ENCODE results near the gene NOS2.
"Not testable (repeated sequence)": the region's sequence is repeated elsewhere in the genome, so short reads cannot be mapped to it uniquely, and the experiment has no call there.

The NOS2 gene

DNA sequence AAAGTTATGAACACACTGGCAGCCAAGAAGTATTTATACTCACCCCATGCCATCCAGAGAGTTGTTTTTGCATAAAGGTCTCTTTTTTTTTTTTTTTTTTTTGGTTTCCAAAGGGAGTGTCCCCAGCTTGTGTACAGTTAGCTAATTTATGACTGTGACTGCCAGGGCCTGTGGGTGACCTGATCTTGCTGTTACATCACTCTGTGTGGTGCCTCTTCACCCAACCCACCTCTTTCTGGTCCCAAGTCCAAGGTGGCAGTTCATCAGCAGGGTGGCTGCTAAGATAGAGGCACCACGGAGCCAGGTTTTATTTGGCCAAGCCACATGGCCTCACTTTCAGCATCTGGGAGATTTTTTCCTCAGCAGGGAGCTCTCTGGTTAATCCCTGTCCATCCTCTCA is at the start of gene NOS2:
Gene NOS2 (minus strand): TSS at position 8 of the 400 bp plus-strand sequence. CDS start 1,720 bp downstream, outside the sequence.
- no peaks in the 10 kb centered on the region for H3K36me3 ChIP-seq (ENCODE audit: low read length)
- no peaks in the 10 kb centered on the region for H3K9me2 ChIP-seq (replicated peaks; ENCODE audit: insufficient read depth, low read length)
- no peaks in the 10 kb centered on the region for H3K27me3 ChIP-seq (ENCODE audit: low read length)
- TF ChIP-seq, protein P1, sequence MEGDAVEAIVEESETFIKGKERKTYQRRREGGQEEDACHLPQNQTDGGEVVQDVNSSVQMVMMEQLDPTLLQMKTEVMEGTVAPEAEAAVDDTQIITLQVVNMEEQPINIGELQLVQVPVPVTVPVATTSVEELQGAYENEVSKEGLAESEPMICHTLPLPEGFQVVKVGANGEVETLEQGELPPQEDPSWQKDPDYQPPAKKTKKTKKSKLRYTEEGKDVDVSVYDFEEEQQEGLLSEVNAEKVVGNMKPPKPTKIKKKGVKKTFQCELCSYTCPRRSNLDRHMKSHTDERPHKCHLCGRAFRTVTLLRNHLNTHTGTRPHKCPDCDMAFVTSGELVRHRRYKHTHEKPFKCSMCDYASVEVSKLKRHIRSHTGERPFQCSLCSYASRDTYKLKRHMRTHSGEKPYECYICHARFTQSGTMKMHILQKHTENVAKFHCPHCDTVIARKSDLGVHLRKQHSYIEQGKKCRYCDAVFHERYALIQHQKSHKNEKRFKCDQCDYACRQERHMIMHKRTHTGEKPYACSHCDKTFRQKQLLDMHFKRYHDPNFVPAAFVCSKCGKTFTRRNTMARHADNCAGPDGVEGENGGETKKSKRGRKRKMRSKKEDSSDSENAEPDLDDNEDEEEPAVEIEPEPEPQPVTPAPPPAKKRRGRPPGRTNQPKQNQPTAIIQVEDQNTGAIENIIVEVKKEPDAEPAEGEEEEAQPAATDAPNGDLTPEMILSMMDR (IDR thresholded peaks at IDR 0.05; ENCODE audit: insufficient read depth, low read length, poor library complexity, severe bottlenecking), result no peak
- no peak for TF ChIP-seq EZH2phosphoT487 (conservative IDR thresholded peaks at IDR 0.05; ENCODE audit: low read length)
- no peak within 1 kb of the TSS for H3K4me3 ChIP-seq (ENCODE audit: insufficient read depth, low read length, poor library complexity, severe bottlenecking)
- H2AFZ ChIP-seq (ENCODE audit: low read depth, low read length, severe bottlenecking), result no peak within 1 kb of the TSS
- no peaks in the 10 kb centered on the region for H3F3A ChIP-seq (ENCODE audit: insufficient read depth)
- H3K27ac ChIP-seq (ENCODE audit: low read depth, low read length), result no peak within 1 kb of the TSS
- no peaks in the 10 kb centered on the region for H3K79me2 ChIP-seq (ENCODE audit: insufficient read depth, low read length)
- no peak within 1 kb of the TSS for H3K4me2 ChIP-seq (ENCODE audit: low read depth, low read length, poor library complexity, severe bottlenecking)
- no peaks in the 10 kb centered on the region for H3K9me3 ChIP-seq (ENCODE audit: insufficient read depth, low read length)
- H4K20me1 ChIP-seq (ENCODE audit: low read depth, low read length), result no peaks in the 10 kb centered on the region
- no peak within 1 kb of the TSS for H3K9ac ChIP-seq (ENCODE audit: low read length)

DNA sequence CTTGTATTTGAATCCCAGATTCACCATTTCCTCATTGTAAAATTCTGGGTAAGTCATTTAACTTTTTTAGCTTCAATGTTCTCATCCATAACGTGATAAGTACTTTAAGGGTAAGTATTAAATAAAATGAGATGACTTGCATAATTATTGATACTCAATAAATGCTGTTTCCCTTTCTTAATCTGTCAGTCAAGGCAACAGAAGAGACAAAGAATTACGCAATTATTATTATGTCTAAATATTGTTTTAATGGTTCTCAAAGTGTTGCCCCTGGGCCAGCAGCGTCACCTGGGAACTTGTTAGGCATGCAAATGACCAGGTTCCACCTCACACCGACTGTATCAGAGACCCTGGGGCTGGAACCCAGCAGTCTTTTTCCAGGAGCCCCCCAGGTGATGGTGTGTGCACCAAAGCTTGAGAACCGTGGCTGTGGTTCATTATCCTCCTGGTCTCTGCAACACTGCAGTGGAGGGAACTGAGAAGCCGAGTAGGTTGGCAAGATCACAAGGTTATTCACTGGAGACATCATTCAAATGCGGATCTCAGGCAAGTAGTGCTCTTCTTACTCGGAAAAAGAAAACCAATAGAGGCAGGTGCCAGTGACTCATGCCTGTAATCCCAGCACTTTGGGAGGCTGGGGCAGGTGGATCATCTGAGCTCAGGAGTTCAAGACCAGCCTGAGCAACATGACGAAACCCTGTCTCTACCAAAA is 49.3 kb upstream of the NOS2 start:
- Histone ChIP-seq H3F3A (ENCODE audit: insufficient read depth) (no peaks in the 10 kb centered on the region), H3K9me3 (ENCODE audit: insufficient read depth, low read length) (no peaks in the 10 kb centered on the region), H3K79me2 (ENCODE audit: insufficient read depth, low read length) (no peaks in the 10 kb centered on the region), H3K27ac (ENCODE audit: low read depth, low read length) (no peak overlapping the region), H3K4me2 (ENCODE audit: low read depth, low read length, poor library complexity, severe bottlenecking) (no peak overlapping the region), H3K9ac (ENCODE audit: low read length) (no peak overlapping the region), H3K9me2 (replicated peaks; ENCODE audit: insufficient read depth, low read length) (no peaks in the 10 kb centered on the region), H3K27me3 (ENCODE audit: low read length) (0 out of 2 replicates have a peak, but pooled peaks cover 3% of the 10 kb centered on the region), H2AFZ (ENCODE audit: low read depth, low read length, severe bottlenecking) (no peak overlapping the region), H3K4me3 (ENCODE audit: insufficient read depth, low read length, poor library complexity, severe bottlenecking) (no peak overlapping the region), H3K36me3 (ENCODE audit: low read length) (no peaks in the 10 kb centered on the region), H4K20me1 (ENCODE audit: low read depth, low read length) (no peaks in the 10 kb centered on the region)
- TF ChIP-seq, protein P1 (IDR thresholded peaks at IDR 0.05; ENCODE audit: insufficient read depth, low read length, poor library complexity, severe bottlenecking), result no peak
- TF ChIP-seq EZH2phosphoT487 (conservative IDR thresholded peaks at IDR 0.05; ENCODE audit: low read length), result no peak

DNA sequence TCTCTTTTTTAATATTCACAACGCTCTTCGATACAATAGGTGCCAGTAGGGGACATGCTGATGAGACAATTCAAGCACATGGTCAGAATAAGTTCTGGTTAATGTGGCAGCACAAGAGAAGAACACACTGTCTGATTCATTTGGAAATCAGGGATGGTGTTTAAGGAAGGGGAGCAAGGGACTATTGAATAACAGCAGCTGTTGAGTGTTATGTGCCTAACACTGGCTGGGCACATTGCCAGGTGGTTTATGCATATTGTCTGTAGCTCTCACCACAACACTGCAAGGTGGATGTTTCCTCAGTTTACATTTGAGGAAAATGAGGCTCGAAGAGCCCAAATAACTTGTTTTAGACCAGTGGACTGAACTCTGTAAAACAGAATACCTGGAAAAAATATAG is 48.6 kb upstream of the NOS2 start:
- no peak overlapping the region for H3K9ac ChIP-seq (ENCODE audit: low read length)
- no peak for TF ChIP-seq EZH2phosphoT487 (conservative IDR thresholded peaks at IDR 0.05; ENCODE audit: low read length)
- TF ChIP-seq, protein P1 (IDR thresholded peaks at IDR 0.05; ENCODE audit: insufficient read depth, low read length, poor library complexity, severe bottlenecking), result no peak
- no peaks in the 10 kb centered on the region for H3K36me3 ChIP-seq (ENCODE audit: low read length)
- no peaks in the 10 kb centered on the region for H4K20me1 ChIP-seq (ENCODE audit: low read depth, low read length)
- H3K27me3 ChIP-seq (ENCODE audit: low read length), result 0 out of 2 replicates have a peak, but pooled peaks cover 3% of the 10 kb centered on the region
- H3K9me2 ChIP-seq (replicated peaks; ENCODE audit: insufficient read depth, low read length), result no peaks in the 10 kb centered on the region
- H3K4me3 ChIP-seq (ENCODE audit: insufficient read depth, low read length, poor library complexity, severe bottlenecking), result no peak overlapping the region
- no peak overlapping the region for H2AFZ ChIP-seq (ENCODE audit: low read depth, low read length, severe bottlenecking)
- no peaks in the 10 kb centered on the region for H3K79me2 ChIP-seq (ENCODE audit: insufficient read depth, low read length)
- no peaks in the 10 kb centered on the region for H3F3A ChIP-seq (ENCODE audit: insufficient read depth)
- H3K9me3 ChIP-seq (ENCODE audit: insufficient read depth, low read length), result no peaks in the 10 kb centered on the region
- H3K27ac ChIP-seq (ENCODE audit: low read depth, low read length), result no peak overlapping the region
- no peak overlapping the region for H3K4me2 ChIP-seq (ENCODE audit: low read depth, low read length, poor library complexity, severe bottlenecking)

DNA sequence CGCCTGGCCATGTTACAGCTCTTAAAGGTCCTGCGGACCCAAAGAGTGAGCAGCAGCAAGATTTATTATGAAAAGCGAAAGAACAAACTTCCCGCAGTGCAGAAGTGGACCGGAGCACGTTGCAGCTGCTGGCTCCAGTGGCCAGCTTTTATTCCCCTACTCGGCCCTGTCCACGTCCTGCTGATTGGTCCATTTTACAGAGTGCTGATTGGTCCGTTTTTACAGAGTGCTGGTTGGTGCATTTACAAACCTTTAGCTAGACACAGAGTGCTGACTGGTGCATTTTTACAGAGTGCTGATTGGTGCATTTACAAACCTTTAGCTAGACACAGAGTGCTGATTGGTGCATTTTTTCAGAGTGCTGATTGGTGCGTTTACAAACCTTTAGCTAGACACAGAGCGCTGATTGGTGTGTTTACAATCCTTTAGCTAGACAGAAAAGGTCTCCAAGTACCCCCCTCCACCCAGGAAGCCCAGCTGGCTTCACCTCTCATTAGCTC is 46.5 kb upstream of the NOS2 start:
- H3F3A ChIP-seq (ENCODE audit: insufficient read depth); H3K36me3 ChIP-seq (ENCODE audit: low read length); H4K20me1 ChIP-seq (ENCODE audit: low read depth, low read length); H3K4me3 ChIP-seq (ENCODE audit: insufficient read depth, low read length, poor library complexity, severe bottlenecking); H2AFZ ChIP-seq (ENCODE audit: low read depth, low read length, severe bottlenecking); H3K9ac ChIP-seq (ENCODE audit: low read length); H3K9me3 ChIP-seq (ENCODE audit: insufficient read depth, low read length); H3K27ac ChIP-seq (ENCODE audit: low read depth, low read length); H3K79me2 ChIP-seq (ENCODE audit: insufficient read depth, low read length); H3K27me3 ChIP-seq (ENCODE audit: low read length); H3K9me2 ChIP-seq (replicated peaks; ENCODE audit: insufficient read depth, low read length); H3K4me2 ChIP-seq (ENCODE audit: low read depth, low read length, poor library complexity, severe bottlenecking): not testable (repeated sequence)

All from SU-DHL-6 (cell line).